ENCODE data around the gene SLC25A15.
A peak's percentile ranks its signal among the peaks of the same experiment; 100 is the strongest.
"Not testable (repeated sequence)": the region's sequence is repeated elsewhere in the genome, so short reads cannot be mapped to it uniquely, and the experiment has no call there.

The SLC25A15 gene

GRCh38 chr13:40813667-40814454 lies 24.4 kb downstream of the SLC25A15 start:
- peak; percentile 54 for DNase-seq (ENCODE audit: low read depth)

- DNase-seq (ENCODE audit: low read depth): peak; percentile 33
Observed at GRCh38 chr13:40814803-40815202, 25.4 kb downstream of the SLC25A15 start.

GRCh38 chr13:40818926-40819325 lies 29.5 kb downstream of the SLC25A15 start:
- no peak for DNase-seq (ENCODE audit: low read depth)

- no peak for DNase-seq (ENCODE audit: low read depth)
Observed at GRCh38 chr13:40819797-40820315, 30.4 kb downstream of the SLC25A15 start.

GRCh38 chr13:40839725-40840124 lies 50.3 kb downstream of the SLC25A15 start:
- DNase-seq (ENCODE audit: low read depth): not testable (repeated sequence)

- not testable (repeated sequence) for DNase-seq (ENCODE audit: low read depth)
Observed at GRCh38 chr13:40840955-40841354, 51.5 kb downstream of the SLC25A15 start.
